Measurements from ENCODE around the gene TBL3.

Gene TBL3

GRCh38 chr16:1965396-1966001 lies 6.4 kb upstream of the TBL3 start:
- no peak for DNase-seq

- no peak for DNase-seq
These were observed 5.4 kb upstream of the TBL3 start, which contains the start of gene RNF151 for GRCh38 chr16:1966460-1966859. Gene RNF151, plus strand, starts transcription at chr16:1966856. Its CDS starts 26 bp downstream, at chr16:1966882.

DNA sequence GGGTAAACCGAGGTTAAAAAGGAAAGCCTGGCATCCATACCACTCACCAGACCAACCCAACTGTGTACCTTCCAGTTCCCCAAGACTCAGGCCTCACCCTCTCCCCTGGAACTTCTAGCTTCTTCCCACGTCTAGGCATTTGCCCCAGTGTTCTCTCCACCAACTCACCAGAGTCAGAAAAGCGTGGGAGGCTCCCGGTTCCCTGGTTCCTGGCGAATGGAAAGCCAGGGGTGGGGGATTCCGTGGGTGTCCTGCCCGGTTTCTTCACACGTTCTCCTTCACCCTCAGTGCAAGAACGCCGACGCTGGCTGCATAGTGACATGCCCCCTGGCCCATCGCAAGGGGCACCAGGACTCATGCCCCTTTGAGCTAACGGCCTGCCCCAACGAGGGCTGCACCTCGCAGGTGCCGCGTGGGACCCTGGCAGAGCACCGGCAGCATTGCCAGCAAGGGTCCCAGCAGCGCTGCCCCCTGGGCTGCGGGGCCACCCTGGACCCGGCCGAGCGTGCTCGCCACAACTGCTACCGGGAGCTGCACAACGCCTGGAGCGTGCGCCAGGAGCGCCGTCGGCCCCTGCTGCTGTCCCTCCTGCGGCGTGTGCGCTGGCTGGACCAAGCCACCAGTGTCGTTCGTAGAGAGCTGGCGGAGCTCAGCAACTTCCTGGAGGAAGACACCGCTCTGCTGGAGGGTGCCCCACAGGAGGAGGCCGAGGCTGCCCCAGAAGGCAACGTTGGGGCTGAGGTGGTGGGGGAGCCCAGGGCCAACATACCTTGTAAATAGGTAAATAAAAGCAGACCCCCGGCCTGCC lies 3.5 kb upstream of the TBL3 start:
- DNase-seq: no peak

DNA sequence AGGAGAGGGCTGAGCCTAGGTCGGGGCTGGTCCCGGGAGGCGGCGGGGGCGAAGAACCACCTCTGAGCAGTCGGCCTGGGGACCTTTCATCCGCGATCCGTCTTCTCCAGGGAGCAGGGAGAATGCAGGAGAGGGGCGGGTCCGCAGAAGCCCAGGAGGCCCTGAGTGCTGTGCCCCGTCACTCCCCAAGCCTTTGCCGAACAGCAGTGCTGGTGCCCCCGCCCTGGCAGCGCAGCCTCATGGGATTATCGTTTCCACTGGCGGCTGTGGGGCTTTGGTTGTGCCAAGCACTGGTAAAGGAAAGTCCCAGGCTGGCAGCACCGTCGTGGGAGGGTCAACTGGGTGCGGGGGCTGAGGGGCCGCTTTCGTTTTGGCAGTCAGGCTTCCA lies 631 bp downstream of the TBL3 start:
- DNase-seq: no peak

DNA sequence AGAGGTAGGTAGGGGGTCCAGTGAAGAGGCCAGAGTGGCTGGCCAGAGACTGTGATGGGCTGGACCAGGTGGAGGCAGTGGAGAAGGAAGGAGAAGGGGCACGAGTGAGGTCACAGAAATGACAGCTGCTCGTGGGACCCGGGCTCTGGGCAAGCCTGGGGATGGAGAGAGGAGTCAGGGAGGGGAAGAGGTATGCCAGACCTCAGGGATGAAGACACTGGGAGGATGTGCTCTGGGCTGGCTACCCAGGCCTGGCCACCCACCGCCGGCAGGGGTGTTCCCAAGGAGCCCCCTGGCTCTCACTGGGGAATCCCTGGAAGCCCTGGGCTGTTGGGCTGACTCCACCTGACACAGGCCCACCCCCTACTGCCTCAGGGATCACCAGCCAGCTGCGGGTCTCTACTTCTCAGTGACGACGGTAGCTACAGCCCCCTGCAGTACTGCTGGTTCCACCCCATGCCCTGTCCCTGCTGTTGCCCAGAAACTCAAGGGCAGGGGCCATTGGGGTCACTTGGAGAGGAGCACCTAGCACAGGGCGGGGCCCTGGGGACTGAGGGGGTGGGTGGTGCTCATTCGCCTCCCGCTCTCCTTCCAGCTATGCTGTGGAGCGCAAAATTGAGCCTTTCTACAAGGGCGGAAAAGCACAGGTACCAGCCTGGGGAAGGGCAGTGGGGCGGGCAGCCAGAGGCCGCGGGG lies 1.8 kb downstream of the TBL3 start:
- DNase-seq: no peak

DNA sequence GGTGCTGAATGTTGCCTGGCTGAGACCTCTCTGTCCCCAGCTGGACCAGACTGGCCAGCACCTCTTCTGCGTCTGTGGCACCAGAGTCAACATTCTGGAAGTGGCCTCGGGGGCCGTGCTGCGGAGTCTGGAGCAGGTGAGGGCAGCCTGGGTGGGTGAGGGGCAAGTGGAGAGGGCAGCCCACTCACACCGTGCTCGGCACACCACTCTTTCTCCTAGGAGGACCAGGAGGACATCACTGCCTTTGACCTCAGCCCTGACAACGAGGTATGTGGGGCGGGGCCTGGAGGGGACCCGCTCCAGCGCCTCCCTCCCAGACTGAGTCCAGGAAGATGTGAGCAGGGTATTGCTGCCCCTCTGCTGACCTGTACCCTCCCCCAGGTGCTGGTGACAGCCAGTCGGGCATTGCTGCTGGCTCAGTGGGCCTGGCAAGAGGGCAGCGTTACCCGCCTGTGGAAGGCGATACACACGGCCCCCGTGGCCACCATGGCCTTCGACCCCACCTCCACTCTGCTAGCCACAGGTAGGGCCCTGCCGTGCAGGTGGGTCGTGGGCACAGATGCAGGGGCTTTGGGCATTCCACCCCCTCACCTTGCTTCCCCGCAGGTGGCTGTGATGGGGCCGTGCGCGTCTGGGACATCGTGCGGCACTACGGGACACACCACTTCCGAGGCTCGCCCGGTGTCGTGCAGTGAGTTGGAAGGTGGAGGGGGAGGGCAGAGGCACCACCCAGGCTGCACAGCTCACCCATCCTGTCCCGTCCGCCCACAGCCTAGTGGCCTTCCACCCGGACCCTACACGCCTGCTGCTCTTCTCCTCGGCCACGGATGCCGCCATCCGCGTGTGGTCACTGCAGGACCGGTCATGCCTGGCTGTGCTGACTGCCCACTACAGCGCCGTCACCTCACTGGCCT lies 2.6 kb downstream of the TBL3 start:
- no peak for DNase-seq

- DNase-seq: no peak
These were observed 3.8 kb downstream of the TBL3 start for GRCh38 chr16:1975432-1976215.

DNA sequence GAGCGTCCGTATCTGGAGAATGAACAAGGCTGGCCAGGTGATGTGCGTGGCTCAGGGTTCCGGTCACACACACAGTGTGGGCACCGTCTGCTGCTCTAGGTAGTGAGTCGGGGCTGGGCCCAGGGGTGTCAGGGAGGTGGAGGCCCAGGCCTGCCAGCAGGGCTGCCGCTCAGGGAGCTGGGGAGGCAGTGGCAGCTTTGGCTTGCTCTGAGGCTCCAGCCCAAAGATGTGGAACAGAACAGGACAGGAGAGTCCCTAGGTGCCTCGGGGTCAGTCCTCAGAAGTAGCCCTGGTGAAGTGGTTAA lies 4.3 kb downstream of the TBL3 start:
- DNase-seq: no peak

DNA sequence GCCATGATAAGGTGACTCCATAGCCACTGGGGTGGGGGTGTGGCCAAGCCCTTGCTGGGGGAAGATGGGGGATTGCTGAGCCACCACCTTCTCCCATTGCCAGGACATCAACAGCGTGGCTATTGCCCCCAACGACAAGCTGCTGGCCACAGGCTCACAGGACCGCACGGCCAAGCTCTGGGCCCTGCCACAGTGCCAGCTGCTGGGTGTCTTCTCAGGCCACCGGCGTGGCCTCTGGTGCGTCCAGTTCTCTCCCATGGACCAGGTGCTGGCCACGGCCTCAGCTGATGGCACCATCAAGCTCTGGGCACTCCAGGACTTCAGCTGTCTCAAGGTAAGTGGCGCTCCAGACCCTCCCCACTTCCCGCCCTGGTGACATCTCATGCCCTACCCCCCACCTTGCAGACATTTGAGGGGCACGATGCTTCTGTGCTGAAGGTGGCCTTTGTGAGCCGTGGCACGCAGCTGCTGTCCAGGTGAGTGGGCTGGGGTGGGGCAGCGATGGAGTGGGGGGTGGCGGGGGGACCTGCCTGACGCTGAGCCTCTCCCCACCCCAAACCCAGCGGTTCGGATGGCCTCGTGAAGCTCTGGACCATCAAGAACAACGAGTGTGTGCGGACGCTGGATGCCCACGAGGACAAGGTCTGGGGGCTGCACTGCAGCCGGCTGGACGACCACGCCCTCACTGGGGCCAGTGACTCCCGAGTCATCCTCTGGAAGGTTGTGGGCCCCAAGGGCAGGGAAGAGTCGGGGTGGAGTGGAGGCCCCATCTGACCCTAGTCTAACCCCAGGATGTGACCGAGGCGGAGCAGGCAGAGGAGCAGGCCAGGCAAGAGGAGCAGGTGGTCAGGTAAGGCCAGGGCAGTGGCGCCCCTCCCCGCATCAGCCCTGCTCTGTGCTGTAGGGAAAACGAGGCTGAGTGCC lies 5.4 kb downstream of the TBL3 start:
- DNase-seq: no peak

DNA sequence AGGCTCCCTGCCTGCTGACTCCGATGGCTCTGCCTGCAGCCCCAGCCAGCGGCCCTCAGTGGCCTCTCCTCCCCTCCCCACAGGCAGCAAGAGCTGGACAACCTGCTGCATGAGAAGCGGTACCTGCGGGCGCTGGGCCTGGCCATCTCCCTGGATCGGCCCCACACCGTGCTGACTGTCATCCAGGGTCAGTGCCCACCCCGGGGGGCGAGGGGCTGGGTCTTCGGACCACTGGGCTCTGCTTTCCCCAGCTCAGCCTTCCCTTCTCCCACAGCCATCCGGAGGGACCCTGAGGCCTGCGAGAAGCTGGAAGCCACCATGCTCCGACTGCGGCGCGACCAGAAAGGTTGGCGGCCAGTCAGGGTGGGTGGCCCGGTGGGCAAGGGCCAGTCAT lies 6.0 kb downstream of the TBL3 start:
- DNase-seq: no peak

DNA sequence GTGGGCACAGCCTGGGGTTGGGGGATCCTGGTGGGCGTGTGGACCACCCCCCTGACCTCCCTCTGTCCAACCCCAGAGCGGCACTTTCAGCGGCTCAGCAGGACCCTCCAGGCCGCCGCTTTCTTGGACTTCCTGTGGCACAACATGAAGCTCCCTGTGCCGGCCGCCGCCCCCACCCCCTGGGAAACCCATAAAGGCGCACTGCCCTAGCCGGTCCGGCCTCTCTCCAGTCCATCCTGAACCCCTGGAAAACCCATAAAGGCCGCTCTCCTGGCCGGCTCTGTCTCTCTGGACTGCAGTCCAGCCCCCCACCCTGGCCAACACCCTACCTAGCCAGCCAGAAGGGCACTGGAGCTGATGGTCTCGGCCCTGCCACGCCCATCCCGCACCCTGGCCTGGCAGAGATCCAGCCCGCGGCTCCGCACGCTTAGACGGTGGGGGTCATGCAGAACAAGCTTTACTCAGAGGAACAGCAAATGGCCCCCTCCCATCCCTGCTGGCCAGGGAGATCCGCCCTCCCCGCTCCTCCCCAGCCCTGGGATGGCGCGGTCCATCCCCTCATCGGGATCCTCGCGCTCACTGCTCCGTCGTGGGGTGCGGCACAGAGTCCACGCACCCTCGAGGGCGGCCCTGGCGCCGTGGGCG lies 6.7 kb downstream of the TBL3 start:
- DNase-seq: no peak

DNA sequence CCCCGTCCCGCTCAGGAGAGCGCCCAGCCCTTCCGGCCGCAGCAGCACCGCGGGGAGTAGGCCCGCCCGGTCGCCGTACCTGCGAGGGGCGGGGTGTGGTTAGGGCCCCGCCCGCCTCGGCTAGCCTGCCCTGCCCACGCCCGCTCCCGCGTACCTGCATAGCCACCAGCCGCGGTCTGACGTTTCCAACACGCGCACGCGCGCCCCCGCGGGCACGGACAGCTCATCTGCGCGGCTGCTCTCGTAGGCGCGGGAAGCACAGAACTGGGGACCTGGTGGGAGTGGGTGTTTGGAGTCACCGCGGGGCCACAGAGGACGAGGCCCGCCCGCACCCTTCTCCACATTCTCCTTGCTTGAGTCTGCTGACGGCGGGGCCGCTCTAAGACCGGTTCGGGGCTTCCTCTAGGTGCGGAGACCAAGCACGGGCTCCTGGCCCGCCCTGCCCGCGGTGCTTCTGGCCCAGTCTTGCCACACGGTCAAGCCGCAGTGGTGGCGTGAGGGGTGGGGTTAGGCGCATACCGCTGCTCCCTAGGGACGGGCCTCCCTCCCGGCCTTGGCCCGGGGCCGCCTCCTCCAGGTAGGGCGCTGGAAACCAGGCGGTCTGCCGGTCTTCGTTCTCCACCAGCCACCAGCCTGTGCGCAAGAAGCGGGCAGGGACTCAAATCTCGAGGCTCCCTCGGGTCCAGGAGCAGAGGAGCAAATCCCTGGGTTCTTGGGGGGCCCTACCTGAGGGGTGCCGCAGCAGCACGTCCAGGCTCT lies 7.6 kb downstream of the TBL3 start:
- DNase-seq: no peak

DNA sequence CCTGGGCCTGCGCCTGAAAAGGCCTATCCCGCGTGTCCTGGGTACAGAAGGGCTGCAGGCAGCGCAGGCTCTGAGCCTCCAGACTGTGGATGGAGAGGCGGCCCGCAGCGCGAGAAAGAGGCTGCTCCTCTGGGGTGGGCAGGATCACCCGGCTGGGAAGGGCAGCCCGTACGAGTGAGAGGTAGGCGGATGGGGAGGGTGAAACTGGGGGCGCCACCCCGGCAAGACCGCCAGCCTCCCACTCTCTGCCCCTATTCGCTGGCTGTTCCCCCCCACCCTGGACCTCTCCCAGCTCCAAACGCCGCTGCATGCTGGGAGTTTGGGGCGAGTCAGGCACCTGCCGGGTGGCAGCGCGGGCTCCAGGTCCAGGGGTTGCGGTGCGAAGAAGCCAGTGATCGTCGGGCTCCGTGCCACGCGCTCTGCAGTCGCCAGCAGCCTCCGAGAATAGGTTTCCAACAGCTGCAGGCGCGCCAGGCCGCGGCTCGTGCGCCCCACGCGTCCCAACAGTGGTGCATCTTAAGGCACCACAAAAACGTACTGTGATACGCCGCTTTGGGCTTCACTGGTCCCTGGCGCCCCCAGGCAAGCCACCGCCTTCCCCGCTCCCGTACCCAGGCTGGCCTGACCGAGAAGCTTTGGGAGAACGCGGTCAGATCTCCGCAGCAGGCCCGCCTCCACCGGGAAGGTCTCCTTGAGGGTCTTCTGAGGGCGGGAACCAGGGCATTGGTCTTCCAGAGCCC lies 8.3 kb downstream of the TBL3 start:
- no peak for DNase-seq

- DNase-seq: no peak
These were observed 8.9 kb downstream of the TBL3 start for GRCh38 chr16:1980770-1981087.

- DNase-seq: no peak
These were observed 9.6 kb downstream of the TBL3 start, which contains the start of gene NOXO1 for GRCh38 chr16:1981398-1981836. Gene NOXO1, minus strand, starts transcription at chr16:1981469. Its CDS starts 290 bp downstream, at chr16:1981179.

DNA sequence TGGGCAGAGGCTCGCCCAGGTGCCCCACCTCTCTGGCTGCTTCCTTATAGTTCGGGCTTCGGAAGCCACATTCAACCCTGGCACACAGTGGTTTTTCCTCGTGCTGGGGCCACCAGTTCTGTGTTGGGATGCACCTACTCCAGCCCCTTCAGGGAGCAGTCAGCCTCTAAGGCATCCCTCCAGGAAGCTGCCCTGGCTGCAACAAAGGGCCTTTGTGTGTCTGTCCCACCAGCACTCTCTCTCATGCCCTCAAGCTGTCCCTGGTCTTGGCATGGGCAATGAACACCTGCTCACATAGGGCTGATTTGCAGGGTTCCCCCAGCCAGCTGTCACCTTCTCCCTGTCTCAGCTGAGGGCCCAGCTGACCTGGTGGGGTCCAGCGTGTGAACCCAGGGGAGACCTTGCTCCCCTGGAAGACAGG lies 10.2 kb downstream of the TBL3 start:
- DNase-seq: no peak

DNA sequence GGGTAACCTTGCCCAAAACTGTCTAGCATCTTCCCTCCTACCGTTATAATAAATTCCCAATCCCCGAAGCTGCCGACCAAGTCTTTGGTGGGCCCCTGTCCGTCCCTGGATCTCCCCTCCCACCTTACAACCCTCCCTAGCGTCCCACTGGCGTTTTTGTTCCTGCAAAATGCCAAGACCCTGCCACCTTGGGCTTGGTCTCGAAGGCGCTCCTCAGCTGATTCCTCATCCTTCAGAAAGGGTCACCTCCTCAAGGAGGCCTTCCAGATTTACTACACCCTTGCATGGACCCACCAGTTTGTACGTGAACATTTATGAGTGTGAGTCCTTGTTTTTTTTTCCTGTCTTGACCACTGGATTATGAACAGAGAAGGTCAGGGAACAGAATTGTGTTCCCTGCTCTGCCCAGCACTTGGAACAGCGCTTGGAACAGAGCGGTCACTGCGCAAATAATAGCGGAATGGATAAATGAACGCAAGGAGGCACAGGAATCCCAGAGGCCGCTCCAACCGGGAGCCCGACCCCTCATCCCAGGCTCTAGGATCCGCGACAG lies 11.2 kb downstream of the TBL3 start:
- DNase-seq: no peak

DNA sequence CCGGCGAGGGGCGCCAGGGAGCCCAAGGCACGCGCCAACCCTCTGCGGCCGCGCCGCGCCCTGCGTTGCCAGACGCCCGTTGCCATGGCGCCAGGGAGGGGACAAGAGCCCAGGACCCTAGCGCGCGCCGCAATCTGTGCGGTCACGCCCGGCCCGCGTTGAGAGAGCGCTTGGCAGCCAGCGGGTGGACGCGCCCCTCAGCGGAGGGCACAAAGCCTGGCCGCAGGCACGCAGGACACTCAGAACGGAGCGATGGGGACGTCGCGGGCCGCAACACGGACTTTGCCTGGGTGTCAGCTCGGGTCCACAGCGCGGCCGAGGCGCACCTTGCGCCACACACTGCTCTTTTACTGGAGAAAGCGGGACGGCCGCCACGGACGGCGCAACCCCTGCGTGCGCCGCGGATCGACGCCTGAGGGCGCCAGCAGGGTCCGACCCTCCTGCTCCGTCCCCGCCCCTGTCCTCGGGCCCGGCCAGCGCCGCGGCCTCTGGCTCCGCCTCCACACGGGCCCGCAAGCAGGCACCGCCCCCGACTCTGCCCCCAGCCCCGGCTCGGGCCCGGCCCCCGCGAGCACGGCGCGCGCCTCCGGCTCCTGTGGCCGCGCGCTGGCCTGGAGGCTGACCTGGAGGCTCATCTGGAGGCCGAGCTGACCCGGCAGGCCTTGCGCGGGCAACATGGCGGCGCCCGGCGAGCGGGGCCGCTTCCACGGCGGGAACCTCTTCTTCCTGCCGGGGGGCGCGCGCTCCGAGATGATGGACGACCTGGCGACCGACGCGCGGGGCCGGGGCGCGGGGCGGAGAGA lies 11.9 kb downstream of the TBL3 start, which contains the start of gene GFER:
TSS of gene GFER (plus strand) at position 650 of the 803 bp plus-strand sequence. CDS start at position 676, 26 bp downstream.
- no peak for DNase-seq
